CD4-positive, alpha-beta T cell treated with Interleukin-6 at 100 ng/mL for 8 hours (primary cell): Measurements from ENCODE around the gene TELO2.

ENCODE experiments used
- DNase-seq: peaks from one replicate; pipeline ENCODE4 v3.0.0-alpha.2; 2020; ENCODE audit warnings: mixed read lengths, low spot score

Gene TELO2

DNA sequence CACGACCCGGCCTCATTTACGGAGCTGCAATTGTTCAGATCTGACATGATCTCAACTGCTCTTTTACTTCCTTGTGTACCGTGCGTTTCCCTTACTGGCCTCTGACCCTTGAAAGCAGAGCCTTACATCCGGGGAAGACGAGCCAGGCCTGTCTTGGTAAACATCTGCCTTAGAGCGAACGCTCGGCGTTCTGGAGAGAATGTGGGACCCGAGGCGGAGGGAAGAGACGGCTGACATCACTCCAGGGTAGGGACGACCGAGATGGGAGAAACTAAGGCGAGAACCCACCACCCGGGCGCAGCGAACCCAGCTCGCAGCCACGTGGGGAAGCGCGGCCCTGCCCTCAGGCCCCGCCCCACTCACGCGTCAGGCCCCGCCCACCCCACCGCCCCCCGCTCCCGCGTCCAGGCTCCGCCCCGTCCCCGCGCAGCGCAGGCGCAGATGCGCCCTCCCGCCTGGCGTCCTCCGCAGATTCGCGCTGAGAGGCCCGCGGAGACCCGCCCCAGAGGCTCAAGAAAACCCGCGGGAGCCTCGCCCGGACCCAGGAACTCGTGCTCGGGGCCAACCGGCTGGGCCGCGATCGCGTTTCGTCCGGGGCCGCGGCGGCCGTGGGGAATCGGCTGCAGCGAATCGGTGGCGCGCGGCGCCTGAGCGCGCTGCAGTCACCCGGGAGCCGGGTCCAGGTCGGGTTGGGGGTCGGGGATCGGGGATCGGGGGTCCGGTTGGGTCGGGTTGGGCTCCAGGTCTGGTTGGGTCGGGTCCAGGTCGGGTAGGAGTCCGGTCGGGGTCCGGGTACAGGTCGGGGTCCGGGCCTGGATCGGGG is at the start of gene TELO2:
TSS of gene TELO2 (plus strand) at position 438 of the 823 bp plus-strand sequence. CDS start 922 bp downstream, outside the sequence.
- DNase-seq = peak; percentile 88

- no peak for DNase-seq
Measured at GRCh38 chr16:1443403-1443973, 49.7 kb upstream of the TELO2 start.

DNA sequence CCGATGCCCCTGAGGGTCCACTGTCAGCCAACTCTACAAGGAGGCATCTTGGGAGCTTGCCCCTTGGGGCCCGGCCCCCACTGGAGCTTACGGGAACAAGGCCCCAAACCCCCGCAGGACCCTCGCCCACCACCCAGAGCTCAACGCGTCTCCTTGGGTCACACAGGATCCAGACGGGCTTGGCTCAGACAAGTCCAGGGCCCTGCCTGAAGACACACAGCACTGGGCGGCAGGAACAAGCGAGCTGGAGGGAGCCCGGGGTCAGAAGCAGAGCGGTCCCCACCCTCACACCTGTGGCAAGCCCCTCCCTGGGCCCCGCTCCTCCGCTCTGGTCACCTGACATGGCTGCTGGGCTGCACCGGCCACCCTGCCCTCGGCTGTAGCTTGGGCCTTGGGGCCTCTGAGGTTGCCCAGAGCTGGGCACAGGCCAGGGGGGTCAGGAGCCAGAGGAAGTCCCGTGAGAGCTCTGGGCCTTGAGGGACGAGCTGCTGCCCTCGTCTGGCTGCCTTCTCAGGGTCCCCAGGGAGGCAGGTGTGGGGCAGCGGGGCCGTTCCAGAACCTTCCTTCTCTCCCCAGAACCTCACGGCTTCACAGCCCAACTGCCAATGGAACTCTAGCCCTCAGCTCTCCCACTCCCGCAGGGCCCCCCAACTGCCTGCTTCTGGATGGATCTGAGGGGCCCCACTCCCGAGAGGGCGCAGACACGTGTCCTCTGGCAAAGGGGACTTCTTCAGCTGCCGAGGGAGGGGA is 49.0 kb upstream of the TELO2 start, which contains the start of gene CCDC154:
TSS of gene CCDC154 (minus strand) at position 577 of the 750 bp plus-strand sequence. CDS start at position 343, 234 bp downstream.
- DNase-seq = no peak

GRCh38 chr16:1444730-1445517 is 48.2 kb upstream of the TELO2 start:
- no peak for DNase-seq

GRCh38 chr16:1445518-1446203 is 47.5 kb upstream of the TELO2 start:
- no peak for DNase-seq

DNA sequence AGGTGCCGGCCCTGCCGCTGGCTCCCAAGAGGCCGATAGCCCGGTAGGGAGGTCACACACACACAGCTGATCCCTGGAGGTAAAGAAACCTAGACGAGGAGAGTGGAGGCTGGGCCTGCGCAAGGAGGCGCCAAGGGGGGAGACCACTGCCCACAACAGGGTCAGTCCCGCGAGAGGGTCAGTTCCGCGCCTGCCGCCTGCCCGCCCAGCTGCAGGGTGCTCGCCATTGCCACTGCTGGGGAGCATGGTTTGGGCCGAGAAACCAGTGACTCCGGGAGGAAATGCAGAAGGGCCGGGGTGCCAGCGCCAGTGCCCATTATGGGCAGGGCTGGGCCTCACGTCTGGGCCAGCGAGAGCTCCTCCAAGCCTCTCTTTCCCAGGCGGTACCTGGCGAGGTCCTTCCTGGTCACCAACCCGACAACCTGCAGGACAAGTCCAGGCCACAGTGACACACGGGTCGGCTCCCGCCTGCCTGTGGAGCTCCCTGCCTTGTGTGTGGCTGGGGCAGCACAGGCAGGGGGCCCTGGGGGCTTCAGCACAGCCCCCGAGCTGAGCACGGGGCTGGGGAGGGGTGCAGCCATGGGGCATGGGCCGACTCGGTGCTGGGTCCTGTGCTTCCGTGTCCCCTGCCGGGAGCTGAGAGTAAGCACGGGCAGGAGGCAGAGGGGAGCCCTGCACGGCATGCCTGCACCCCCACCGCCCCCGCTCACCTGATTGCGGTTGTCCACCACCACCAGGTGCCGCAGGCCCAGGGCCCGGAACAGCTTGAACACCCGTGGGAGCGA is 46.7 kb upstream of the TELO2 start:
- DNase-seq = no peak

GRCh38 chr16:1447965-1448364 is 45.2 kb upstream of the TELO2 start:
- DNase-seq = no peak

DNA sequence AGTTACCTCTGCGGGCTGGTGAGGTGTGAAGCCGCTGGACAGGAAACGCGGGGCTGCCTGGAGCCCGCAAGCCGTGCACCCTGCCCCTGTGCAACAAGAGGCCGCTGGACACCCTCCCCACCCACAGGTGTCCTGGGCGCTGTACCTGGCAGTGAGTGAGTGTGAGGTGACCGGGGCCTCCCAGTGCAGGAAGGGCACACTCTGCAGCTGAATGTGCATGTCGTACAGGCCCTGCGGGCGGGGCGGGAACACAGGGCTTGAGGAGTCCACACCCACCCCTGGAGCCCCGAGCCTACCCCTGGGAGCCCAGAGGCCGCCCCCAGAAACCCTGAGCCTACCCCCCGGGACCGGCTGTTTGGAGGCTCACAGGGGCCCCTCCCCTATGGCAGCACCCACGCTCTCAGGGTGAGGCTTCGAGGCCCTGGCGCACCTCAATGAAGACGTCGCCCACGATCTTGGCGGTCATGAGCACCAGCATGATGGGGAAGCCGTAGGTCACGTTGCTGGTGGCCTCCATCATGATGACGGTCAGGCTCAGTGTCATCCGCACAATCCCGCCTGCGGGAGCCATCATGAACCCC is 44.5 kb upstream of the TELO2 start:
- no peak for DNase-seq

GRCh38 chr16:1449201-1449788 is 43.9 kb upstream of the TELO2 start:
- no peak for DNase-seq

DNA sequence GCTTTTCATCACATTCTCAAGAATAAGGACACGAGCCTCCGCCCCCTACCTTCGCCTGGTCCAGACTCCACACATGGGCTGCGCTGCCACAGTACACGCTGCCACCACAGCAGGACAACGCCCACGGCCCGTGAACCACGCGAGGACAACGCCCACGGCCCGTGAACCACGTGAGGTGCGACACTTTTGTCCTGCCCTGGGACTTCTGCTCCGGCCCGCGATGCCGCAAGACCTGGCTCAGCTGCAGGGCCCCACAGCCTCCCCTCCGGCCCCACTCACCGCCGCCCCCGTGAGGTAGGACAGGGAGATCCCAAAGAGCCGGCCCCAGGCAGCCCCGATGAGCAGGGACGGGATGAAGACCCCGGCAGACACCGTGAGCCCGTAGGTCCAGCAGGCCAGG is 42.9 kb upstream of the TELO2 start:
- no peak for DNase-seq

GRCh38 chr16:1450841-1451240 is 42.3 kb upstream of the TELO2 start:
- DNase-seq = no peak

DNA sequence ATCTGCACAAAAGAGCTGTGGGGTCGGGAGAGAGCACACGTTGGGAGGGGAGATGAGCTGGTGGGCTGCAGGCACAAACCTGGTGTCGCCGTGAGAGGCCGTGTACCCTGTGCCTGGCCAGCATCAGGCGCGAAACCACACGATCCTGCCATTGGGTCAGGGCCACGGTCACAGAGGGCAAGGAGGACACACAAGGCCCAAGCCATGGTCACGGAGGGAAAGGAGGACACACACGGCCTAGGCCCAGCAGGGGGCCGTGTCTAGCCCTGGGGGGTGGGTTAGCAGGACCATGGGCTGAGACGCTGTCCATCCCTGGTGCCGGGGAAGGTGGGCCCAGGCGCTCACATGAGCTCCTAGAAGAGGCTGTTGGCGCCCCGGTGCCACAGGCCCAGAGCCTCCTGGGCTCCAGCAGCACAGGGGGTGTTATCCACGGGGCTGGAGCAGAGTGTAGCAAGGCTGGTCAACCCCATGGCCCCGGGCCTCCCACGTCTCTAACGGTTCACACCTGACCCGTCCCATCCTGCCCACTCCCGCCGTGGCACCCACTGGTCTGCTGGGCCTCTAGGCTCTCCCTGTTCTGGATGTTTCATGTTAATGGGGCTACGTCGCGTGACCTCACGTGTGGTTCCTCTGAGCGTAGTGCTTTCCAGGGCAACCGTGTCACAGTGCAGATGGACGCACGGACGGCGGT is 41.3 kb upstream of the TELO2 start:
- DNase-seq = no peak

DNA sequence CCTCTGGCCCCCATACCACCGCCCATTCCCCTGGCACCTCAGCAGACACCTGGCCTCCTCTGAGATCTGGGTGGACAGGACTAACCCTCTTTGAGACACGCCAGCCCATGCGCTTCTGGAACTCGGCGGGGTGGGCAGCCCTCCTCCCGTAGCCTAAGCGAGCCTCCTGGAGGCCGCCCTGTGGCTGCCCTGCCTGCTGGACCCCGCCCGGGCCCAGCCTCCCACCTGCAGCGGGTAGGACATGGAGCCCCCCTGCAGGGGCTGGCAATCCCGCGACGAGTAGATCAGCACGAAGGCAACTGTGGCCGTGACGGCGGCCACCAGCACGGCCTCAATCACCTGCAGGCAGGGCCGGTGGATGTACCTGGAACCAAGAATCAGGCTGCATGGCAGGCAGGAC is 40.6 kb upstream of the TELO2 start:
- no peak for DNase-seq

GRCh38 chr16:1453316-1453715 is 39.8 kb upstream of the TELO2 start:
- no peak for DNase-seq

DNA sequence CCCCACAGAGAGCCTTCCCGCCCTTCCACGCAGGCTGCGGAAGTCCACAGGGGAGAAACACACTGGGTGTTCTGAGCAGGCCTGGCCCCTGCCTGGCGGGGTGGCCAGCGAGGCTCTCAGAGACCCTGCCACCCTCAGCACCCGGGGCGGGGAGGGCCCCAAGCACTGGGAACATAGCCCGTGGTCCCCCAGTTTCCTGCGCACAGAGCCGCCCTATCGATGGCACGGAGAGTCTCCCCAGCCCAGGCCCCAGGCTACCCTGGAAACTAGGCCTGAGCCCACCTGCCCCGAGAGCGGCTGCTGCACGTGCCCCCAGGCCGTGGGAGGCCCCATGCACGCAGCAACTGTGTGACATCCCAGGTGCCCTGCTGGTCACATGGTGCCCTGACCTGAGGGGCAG is 38.6 kb upstream of the TELO2 start:
- no peak for DNase-seq

- DNase-seq = no peak
Measured at GRCh38 chr16:1455190-1456171, 37.7 kb upstream of the TELO2 start.

DNA sequence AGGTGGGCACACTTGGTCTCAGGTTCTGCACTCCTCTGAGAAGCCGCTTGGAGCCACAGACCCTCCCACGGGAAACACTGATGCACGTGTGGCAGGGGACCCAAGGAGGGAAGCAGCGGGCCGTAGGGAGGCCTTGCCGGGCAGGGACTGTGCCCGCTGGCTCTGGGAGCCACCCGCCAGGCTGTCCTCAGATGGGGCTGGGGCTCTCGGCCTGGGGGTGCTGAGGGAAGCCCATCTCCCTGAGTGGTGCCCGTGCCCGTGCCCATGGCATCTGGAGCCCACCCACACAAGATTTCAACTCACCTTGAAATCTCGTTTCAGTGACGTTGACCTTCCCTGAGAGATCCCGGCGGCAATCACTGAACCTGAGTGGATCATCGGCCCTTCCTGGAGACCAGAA is 36.2 kb upstream of the TELO2 start:
- DNase-seq = no peak
